Myocyte (in vitro differentiated cells): Measurements from ENCODE around the gene ESPNL. TPM values are rescaled to one million over a fixed set of nuclear protein-coding genes. Genes with fewer than 3 reads are reported as not detected.
"Not testable (repeated sequence)": the region's sequence is repeated elsewhere in the genome, so short reads cannot be mapped to it uniquely, and the experiment has no call there.

Source experiments
- DNase-seq: peaks from one replicate; pipeline ENCODE4 v3.0.0-alpha.2; 2012; ENCODE audit warnings: low read depth
- polyA plus RNA-seq: library from polyadenylated mRNA; unstranded; fragments of >200 nt; gene quantifications from one replicate; pipeline ENCODE4 v1.2.1, GENCODE V29; 2012; ENCODE audit warnings: missing spikeins
- total RNA-seq: library from RNA; depleted of rRNA; stranded (reverse); fragments of >200 nt; gene quantifications from 2 replicates; pipeline ENCODE4 v1.2.3, GENCODE V29; 2014

Gene ESPNL
- 7.4 and 8.5 TPM in 2 replicates for total RNA-seq
- 3.4 TPM for polyA plus RNA-seq

- DNase-seq = peak; percentile 37
Measured at GRCh38 chr2:238100049-238100820, at the start of gene ESPNL. Gene ESPNL, plus strand, starts transcription at chr2:238100340. Its CDS starts 80 bp downstream, at chr2:238100420.

GRCh38 chr2:238053191-238053776 is 46.9 kb upstream of the ESPNL start:
- DNase-seq = no peak

GRCh38 chr2:238055841-238056240 is 44.3 kb upstream of the ESPNL start:
- no peak for DNase-seq

- DNase-seq = not testable (repeated sequence)
Measured at GRCh38 chr2:238057696-238058575, 42.2 kb upstream of the ESPNL start.

GRCh38 chr2:238059505-238059904 is 40.6 kb upstream of the ESPNL start:
- no peak for DNase-seq

- DNase-seq = no peak
Measured at GRCh38 chr2:238060096-238060541, 40.0 kb upstream of the ESPNL start.

GRCh38 chr2:238060542-238061314 is 39.4 kb upstream of the ESPNL start, which contains the start of gene SCLY:
Gene SCLY, plus strand, starts transcription at chr2:238061001. Its CDS starts 54 bp downstream, at chr2:238061055.
- peak; percentile 98 for DNase-seq

GRCh38 chr2:238061315-238062202 is 38.6 kb upstream of the ESPNL start:
- DNase-seq = peak; percentile 44

GRCh38 chr2:238063414-238064189 is 36.5 kb upstream of the ESPNL start:
- DNase-seq = peak; percentile 68

GRCh38 chr2:238064376-238064775 is 35.8 kb upstream of the ESPNL start:
- DNase-seq = no peak

GRCh38 chr2:238065071-238065846 is 34.9 kb upstream of the ESPNL start:
- DNase-seq = no peak

GRCh38 chr2:238066218-238066617 is 33.9 kb upstream of the ESPNL start:
- DNase-seq = no peak

- not testable (repeated sequence) for DNase-seq
Measured at GRCh38 chr2:238066718-238067117, 33.4 kb upstream of the ESPNL start.

- DNase-seq = no peak
Measured at GRCh38 chr2:238067939-238068338, 32.2 kb upstream of the ESPNL start.

GRCh38 chr2:238069021-238069709 is 31.0 kb upstream of the ESPNL start:
- DNase-seq = no peak

- no peak for DNase-seq
Measured at GRCh38 chr2:238069877-238070276, 30.3 kb upstream of the ESPNL start.

GRCh38 chr2:238075397-238075796 is 24.7 kb upstream of the ESPNL start:
- no peak for DNase-seq

GRCh38 chr2:238077292-238077691 is 22.8 kb upstream of the ESPNL start:
- DNase-seq = no peak
